ENCODE measurements around the gene NLRP1. TPM values are rescaled to one million over a fixed set of nuclear protein-coding genes. Genes with fewer than 3 reads are reported as not detected.

NLRP1 gene
- total and polyA plus RNA-seq, 10 of the 15 experiments (the other 5 are each of a cell fraction or from before 2014, with no cell fraction given): 2.8 to 21.8 (median 11.9) TPM

- TF ChIP-seq JUNB (IDR thresholded peaks at IDR 0.05) (no peak), SREBF1 (IDR thresholded peaks at IDR 0.05; ENCODE audit: low read length) (no peak), MEF2A (IDR thresholded peaks at IDR 0.05; ENCODE audit: insufficient read depth, low read depth, low read length) (no peak), USF2 (IDR thresholded peaks at IDR 0.05; ENCODE audit: borderline replicate concordance, low read depth, low read length) (no peak), ZBTB33 (IDR thresholded peaks at IDR 0.05) (no peak)
These were observed 29.1 kb downstream of the NLRP1 start (continued) for GRCh38 chr17:5555254-5555653.

- no peaks in the 10 kb centered on the region for H3K9me3 ChIP-seq (replicated peaks; ENCODE audit: control insufficient read depth, insufficient read depth, low read length)
- in situ Hi-C loops (cut with MboI): no loop called here
- no peak overlapping the region for H3K4me2 ChIP-seq (ENCODE audit: control insufficient read depth, insufficient read depth)
- BruUV-seq (replicated peaks): no TSS peak
- no peak overlapping the region for H2AFZ ChIP-seq (ENCODE audit: control insufficient read depth, low read depth, low read length)
- TF ChIP-seq ETV6 (conservative IDR thresholded peaks at IDR 0.05 in 1 of 2, IDR thresholded peaks at IDR 0.05 in 1 of 2; ENCODE audit: borderline replicate concordance in 1 of 2, low read depth in 1 of 2): no peak
- TF ChIP-seq SREBF1 (IDR thresholded peaks at IDR 0.05; ENCODE audit: low read length): no peak
- TF ChIP-seq TCF7 (IDR thresholded peaks at IDR 0.05; ENCODE audit: borderline replicate concordance): no peak
- TF ChIP-seq BCL11A (IDR thresholded peaks at IDR 0.05; ENCODE audit: low read depth, low read length): no peak
- TF ChIP-seq NFYB (IDR thresholded peaks at IDR 0.05; ENCODE audit: insufficient read depth, low read depth, low read length): no peak
- TF ChIP-seq ZBED1 (IDR thresholded peaks at IDR 0.05; ENCODE audit: borderline replicate concordance): no peak
- no peak for TF ChIP-seq USF1 (IDR thresholded peaks at IDR 0.05; ENCODE audit: borderline replicate concordance, extremely low read length, insufficient read depth, low read depth, low read length)
- no peak for TF ChIP-seq CREM (IDR thresholded peaks at IDR 0.05; ENCODE audit: low read depth)
- TF ChIP-seq TCF12 (IDR thresholded peaks at IDR 0.05; ENCODE audit: low read depth, low read length): no peak
- TF ChIP-seq ATF2 (IDR thresholded peaks at IDR 0.05; ENCODE audit: low read length): no peak
- no peak for TF ChIP-seq RBBP5 (conservative IDR thresholded peaks at IDR 0.05)
- TF ChIP-seq FOXM1 (IDR thresholded peaks at IDR 0.05; ENCODE audit: low read depth, low read length): no peak
- TF ChIP-seq SIX5 (IDR thresholded peaks at IDR 0.05; ENCODE audit: low read depth, low read length, severe bottlenecking): no peak
- no peak for TF ChIP-seq EP300 (IDR thresholded peaks at IDR 0.05; ENCODE audit: borderline replicate concordance in 1 of 2, control insufficient read depth in 1 of 2, low read depth in 2 of 2, low read length in 2 of 2)
- no peak for TF ChIP-seq ZNF217 (IDR thresholded peaks at IDR 0.05)
- TF ChIP-seq DPF2 (IDR thresholded peaks at IDR 0.05): no peak
- H3K27me3 ChIP-seq (replicated peaks in 1 of 2; ENCODE audit: control insufficient read depth in 2 of 2, insufficient read depth in 2 of 2, low read length in 1 of 2): no peaks in the 10 kb centered on the region
- H3K9ac ChIP-seq (ENCODE audit: control insufficient read depth, insufficient read depth, low read length): no peak overlapping the region
- POLR2A ChIA-PET: no interaction called here
- no peak for FAIRE-seq
- SMC1A ChIA-PET (ENCODE audit: uncharacterized antibody, unreplicated experiment): no interaction called here
- RAD21 ChIA-PET (ENCODE audit: unreplicated experiment): no interaction called here
- peaks cover 3 to 6% of the 10 kb centered on the region in 2 experiments; a peak in 3 of 4 replicates for H3K36me3 ChIP-seq (ENCODE audit: control insufficient read depth in 2 of 2, insufficient read depth in 2 of 2, low read length in 1 of 2)
- no peaks in the 10 kb centered on the region for H3K79me2 ChIP-seq (ENCODE audit: control insufficient read depth, insufficient read depth, low read length)
- no peak for DNase-seq (ENCODE audit: low read depth, low spot score)
- WGBS (ENCODE audit: insufficient coverage, insufficient replicate concordance, low lambda C conversion rate, missing lambda C conversion rate): 79% methylated on average over 3 of the region's 3 CpGs
- H3K4me1 ChIP-seq (ENCODE audit: control insufficient read depth, insufficient read depth, low read length): peaks cover 6% of the 10 kb centered on the region; the same call in 1 of the 2 replicates
- CTCF ChIA-PET: no interaction called here
- no peak overlapping the region for H3K4me3 ChIP-seq
- no peak for ATAC-seq
- intact Hi-C loops (cut with micrococcal nuclease; ENCODE audit: unreplicated experiment): no loop called here
- no peak overlapping the region for H3K27ac ChIP-seq (ENCODE audit: control insufficient read depth, insufficient read depth)
- H4K20me1 ChIP-seq (ENCODE audit: control insufficient read depth, insufficient read depth): no peaks in the 10 kb centered on the region
These were observed 30.8 kb downstream of the NLRP1 start for GRCh38 chr17:5553479-5553878.
